ENCODE data around the gene ADM2. TPM values are rescaled to one million over a fixed set of nuclear protein-coding genes. Genes with fewer than 3 reads are reported as not detected.

Gene ADM2
- total and polyA plus RNA-seq, 2 of the 13 experiments (the other 11 are each of a cell fraction or from before 2014, with no cell fraction given): 1.2 to 3.0 TPM

DNA sequence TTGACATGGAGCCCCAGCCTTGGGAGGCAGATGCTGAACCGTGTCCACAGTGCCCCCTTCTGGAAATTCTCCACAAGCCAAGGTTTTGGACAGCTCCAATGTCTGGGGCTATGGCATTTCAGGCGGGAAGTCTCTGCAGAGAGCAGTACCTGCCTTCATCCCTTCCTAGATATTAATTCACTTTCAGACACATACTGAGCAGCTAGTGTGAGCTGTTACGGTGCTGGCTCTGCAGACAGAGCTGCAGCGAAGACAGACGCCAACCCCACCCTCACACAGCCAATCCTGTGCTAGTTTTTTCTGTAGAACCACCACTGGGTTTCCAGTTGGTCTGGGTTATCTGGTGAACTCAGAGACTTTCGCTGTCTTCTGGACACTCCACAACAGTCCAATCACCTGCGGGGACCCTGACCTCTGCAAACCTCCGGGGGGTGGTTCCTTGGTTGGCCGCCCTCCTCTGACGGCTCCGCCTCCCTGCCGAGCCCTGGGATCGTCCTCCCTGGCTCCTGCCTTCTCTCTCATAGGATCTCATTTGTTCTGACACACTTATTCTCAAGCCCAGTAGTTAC lies 17.1 kb downstream of the ADM2 start (continued):
- TF ChIP-seq REST (IDR thresholded peaks at IDR 0.05; ENCODE audit: borderline replicate concordance in 1 of 2, low read depth in 1 of 2, low read length in 2 of 2): peak in 1 of 2 experiments; percentile 83
- no peak for TF ChIP-seq REL (CRISPR knock-in tag; conservative IDR thresholded peaks at IDR 0.05)
- TF ChIP-seq ZNF263 (CRISPR knock-in tag; IDR thresholded peaks at IDR 0.05): peak; percentile 40
- 0 out of 2 replicates have a peak, but pooled peaks have one; percentile 31 for TF ChIP-seq CHD4 (IDR thresholded peaks at IDR 0.05; ENCODE audit: borderline replicate concordance, low read length)
- TF ChIP-seq, protein P1, sequence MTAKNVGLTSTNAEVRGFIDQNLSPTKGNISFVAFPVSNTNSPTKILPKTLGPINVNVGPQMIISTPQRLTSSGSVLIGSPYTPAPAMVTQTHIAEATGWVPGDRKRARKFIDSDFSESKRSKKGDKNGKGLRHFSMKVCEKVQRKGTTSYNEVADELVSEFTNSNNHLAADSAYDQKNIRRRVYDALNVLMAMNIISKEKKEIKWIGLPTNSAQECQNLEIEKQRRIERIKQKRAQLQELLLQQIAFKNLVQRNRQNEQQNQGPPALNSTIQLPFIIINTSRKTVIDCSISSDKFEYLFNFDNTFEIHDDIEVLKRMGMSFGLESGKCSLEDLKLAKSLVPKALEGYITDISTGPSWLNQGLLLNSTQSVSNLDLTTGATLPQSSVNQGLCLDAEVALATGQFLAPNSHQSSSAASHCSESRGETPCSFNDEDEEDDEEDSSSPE (CRISPR knock-in tag; IDR thresholded peaks at IDR 0.05): peak; percentile 14; the same call in 1 of the 2 replicates
- TF ChIP-seq ERF (CRISPR knock-in tag; IDR thresholded peaks at IDR 0.05): 0 out of 2 replicates have a peak, but pooled peaks have one; percentile 17
- no peak for TF ChIP-seq LBX2 (CRISPR knock-in tag; IDR thresholded peaks at IDR 0.05; ENCODE audit: borderline replicate concordance)
- peak; percentile 55 for TF ChIP-seq RAD21 (CRISPR knock-in tag; IDR thresholded peaks at IDR 0.05)
- no peak for TF ChIP-seq SP1 (IDR thresholded peaks at IDR 0.05)
- TF ChIP-seq SP1 (CRISPR knock-in tag; IDR thresholded peaks at IDR 0.05): peak; percentile 20; the same call in 1 of the 2 replicates
- TF ChIP-seq CTCF (CRISPR knock-in tag; IDR thresholded peaks at IDR 0.05): peak; percentile 90
- no peak for TF ChIP-seq GATA4 (IDR thresholded peaks at IDR 0.05; ENCODE audit: borderline replicate concordance, low read depth)
- 0 out of 2 replicates have a peak, but pooled peaks have one; percentile 27 for TF ChIP-seq ZNF335 (CRISPR knock-in tag; IDR thresholded peaks at IDR 0.05)
- TF ChIP-seq KLF16 (CRISPR knock-in tag; IDR thresholded peaks at IDR 0.05): no peak; a peak in 1 of 4 replicates
- TF ChIP-seq NR2F1 (CRISPR knock-in tag; IDR thresholded peaks at IDR 0.05): peak in 1 of 2 experiments; percentile 34; a peak in 2 of 4 replicates
- 0 out of 2 replicates have a peak, but pooled peaks have one; percentile 34 for TF ChIP-seq SMAD3 (CRISPR knock-in tag; IDR thresholded peaks at IDR 0.05)
- TF ChIP-seq KDM6A (CRISPR knock-in tag; IDR thresholded peaks at IDR 0.05; ENCODE audit: low read depth): no peak
- no peak for TF ChIP-seq ZNF280B (CRISPR knock-in tag; IDR thresholded peaks at IDR 0.05; ENCODE audit: borderline replicate concordance)
- TF ChIP-seq, protein P2, sequence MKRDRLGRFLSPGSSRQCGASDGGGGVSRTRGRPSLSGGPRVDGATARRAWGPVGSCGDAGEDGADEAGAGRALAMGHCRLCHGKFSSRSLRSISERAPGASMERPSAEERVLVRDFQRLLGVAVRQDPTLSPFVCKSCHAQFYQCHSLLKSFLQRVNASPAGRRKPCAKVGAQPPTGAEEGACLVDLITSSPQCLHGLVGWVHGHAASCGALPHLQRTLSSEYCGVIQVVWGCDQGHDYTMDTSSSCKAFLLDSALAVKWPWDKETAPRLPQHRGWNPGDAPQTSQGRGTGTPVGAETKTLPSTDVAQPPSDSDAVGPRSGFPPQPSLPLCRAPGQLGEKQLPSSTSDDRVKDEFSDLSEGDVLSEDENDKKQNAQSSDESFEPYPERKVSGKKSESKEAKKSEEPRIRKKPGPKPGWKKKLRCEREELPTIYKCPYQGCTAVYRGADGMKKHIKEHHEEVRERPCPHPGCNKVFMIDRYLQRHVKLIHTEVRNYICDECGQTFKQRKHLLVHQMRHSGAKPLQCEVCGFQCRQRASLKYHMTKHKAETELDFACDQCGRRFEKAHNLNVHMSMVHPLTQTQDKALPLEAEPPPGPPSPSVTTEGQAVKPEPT (CRISPR knock-in tag; IDR thresholded peaks at IDR 0.05; ENCODE audit: low read depth): no peak

Data from HepG2 (cell line).